ENCODE data around the gene TLCD1. TPM values are rescaled to one million over a fixed set of nuclear protein-coding genes. Genes with fewer than 3 reads are reported as not detected.

The TLCD1 gene
- total RNA-seq, 1 donor from 2014 or later, result 14.0 TPM

GRCh38 chr17:28682655-28683054 lies 43.4 kb downstream of the TLCD1 start:
- Mint-ChIP-seq H3K9me3 (ENCODE audit: low read depth) (no peaks in the 10 kb centered on the region), H3K4me1 (ENCODE audit: low read depth) (no peaks in the 10 kb centered on the region), H3K36me3 (ENCODE audit: insufficient read depth) (peaks cover 40% of the 10 kb centered on the region), H3K27me3 (no peaks in the 10 kb centered on the region), H3K27ac (peak overlapping the region; percentile 49), H3K4me3 (ENCODE audit: low read depth) (no peak overlapping the region)
- DNase-seq (ENCODE audit: low spot score, unreplicated experiment), result no peak
- TF ChIP-seq, protein P1, sequence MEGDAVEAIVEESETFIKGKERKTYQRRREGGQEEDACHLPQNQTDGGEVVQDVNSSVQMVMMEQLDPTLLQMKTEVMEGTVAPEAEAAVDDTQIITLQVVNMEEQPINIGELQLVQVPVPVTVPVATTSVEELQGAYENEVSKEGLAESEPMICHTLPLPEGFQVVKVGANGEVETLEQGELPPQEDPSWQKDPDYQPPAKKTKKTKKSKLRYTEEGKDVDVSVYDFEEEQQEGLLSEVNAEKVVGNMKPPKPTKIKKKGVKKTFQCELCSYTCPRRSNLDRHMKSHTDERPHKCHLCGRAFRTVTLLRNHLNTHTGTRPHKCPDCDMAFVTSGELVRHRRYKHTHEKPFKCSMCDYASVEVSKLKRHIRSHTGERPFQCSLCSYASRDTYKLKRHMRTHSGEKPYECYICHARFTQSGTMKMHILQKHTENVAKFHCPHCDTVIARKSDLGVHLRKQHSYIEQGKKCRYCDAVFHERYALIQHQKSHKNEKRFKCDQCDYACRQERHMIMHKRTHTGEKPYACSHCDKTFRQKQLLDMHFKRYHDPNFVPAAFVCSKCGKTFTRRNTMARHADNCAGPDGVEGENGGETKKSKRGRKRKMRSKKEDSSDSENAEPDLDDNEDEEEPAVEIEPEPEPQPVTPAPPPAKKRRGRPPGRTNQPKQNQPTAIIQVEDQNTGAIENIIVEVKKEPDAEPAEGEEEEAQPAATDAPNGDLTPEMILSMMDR (IDR thresholded peaks at IDR 0.05; ENCODE audit: unreplicated experiment), result no peak

DNA sequence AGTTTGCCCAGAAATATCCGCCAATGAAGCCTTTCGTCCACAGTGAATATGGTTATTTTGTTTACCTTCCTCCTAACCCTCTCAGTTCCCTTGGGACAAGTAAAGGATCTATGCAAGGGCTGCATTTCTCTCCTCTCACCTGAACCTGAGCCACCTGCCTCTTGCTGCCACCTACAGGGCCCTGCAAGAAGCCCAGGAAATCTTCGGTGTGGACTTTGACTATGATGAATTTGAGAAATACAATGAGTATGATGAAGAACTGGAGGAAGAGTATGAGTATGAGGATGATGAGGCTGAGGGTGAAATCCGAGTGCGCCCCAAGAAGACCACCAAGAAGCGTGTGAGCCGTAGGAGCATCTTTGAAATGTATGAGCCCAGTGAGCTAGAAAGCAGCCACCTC lies 50.1 kb downstream of the TLCD1 start:
- no peaks in the 10 kb centered on the region for H3K27me3 Mint-ChIP-seq
- H3K27ac Mint-ChIP-seq, result no peak overlapping the region
- peaks cover 34% of the 10 kb centered on the region for H3K36me3 Mint-ChIP-seq (ENCODE audit: insufficient read depth)
- no peaks in the 10 kb centered on the region for H3K4me1 Mint-ChIP-seq (ENCODE audit: low read depth)
- TF ChIP-seq, protein P1 (IDR thresholded peaks at IDR 0.05; ENCODE audit: unreplicated experiment), result peak; percentile 47
- DNase-seq (ENCODE audit: low spot score, unreplicated experiment), result no peak
- H3K9me3 Mint-ChIP-seq (ENCODE audit: low read depth), result no peaks in the 10 kb centered on the region
- no peak overlapping the region for H3K4me3 Mint-ChIP-seq (ENCODE audit: low read depth)

- no peak for DNase-seq (ENCODE audit: low spot score, unreplicated experiment)
- no peaks in the 10 kb centered on the region for H3K27me3 Mint-ChIP-seq
- peak overlapping the region; percentile 67 for H3K27ac Mint-ChIP-seq
- no peak overlapping the region for H3K4me3 Mint-ChIP-seq (ENCODE audit: low read depth)
- peaks cover 36% of the 10 kb centered on the region for H3K36me3 Mint-ChIP-seq (ENCODE audit: insufficient read depth)
- H3K4me1 Mint-ChIP-seq (ENCODE audit: low read depth), result no peaks in the 10 kb centered on the region
- TF ChIP-seq, protein P1 (IDR thresholded peaks at IDR 0.05; ENCODE audit: unreplicated experiment), result no peak
- H3K9me3 Mint-ChIP-seq (ENCODE audit: low read depth), result no peaks in the 10 kb centered on the region
Measured at GRCh38 chr17:28675490-28675889, 50.5 kb downstream of the TLCD1 start.

Other genes starting within 250 kb of the TLCD1 start
- 0.07 TPM in 1 of 2 replicates, not detected in the other for gene FOXN1, start 219.9 kb downstream of the TLCD1 start, total RNA-seq
- 41.3 and 46.7 TPM in 2 replicates for gene UNC119, start 173.6 kb downstream of the TLCD1 start, total RNA-seq
- 65.0 and 68.2 TPM in 2 replicates for gene PIGS, start 154.7 kb downstream of the TLCD1 start, total RNA-seq
- 4.8 and 5.6 TPM in 2 replicates for gene ALDOC, start 149.3 kb downstream of the TLCD1 start, total RNA-seq
- 69.4 and 77.8 TPM in 2 replicates for gene SPAG5, start 127.2 kb downstream of the TLCD1 start, total RNA-seq
- 35.5 and 36.7 TPM in 2 replicates for gene RSKR, start 112.0 kb downstream of the TLCD1 start, total RNA-seq
- 182 and 190 TPM in 2 replicates for gene BLTP2, start 81.1 kb downstream of the TLCD1 start, total RNA-seq
- 53.3 and 57.9 TPM in 2 replicates for gene SDF2, start 64.3 kb downstream of the TLCD1 start, total RNA-seq
- gene SUPT6H, start 64.0 kb downstream of the TLCD1 start, total RNA-seq, result 80.0 and 88.0 TPM in 2 replicates
- gene PROCA1, start 14.3 kb downstream of the TLCD1 start, total RNA-seq, result 15.2 and 16.3 TPM in 2 replicates
- 147 and 150 TPM in 2 replicates for gene RAB34, start 8.4 kb downstream of the TLCD1 start, total RNA-seq
- 1,486 and 1,562 TPM in 2 replicates for gene RPL23A, start 6.2 kb downstream of the TLCD1 start, total RNA-seq
- 15.4 and 16.8 TPM in 2 replicates for gene NEK8, start 2.6 kb upstream of the TLCD1 start, total RNA-seq
- gene TRAF4, start 17.8 kb upstream of the TLCD1 start, total RNA-seq, result 254 and 260 TPM in 2 replicates
- gene FAM222B, start 116.6 kb upstream of the TLCD1 start, total RNA-seq, result 48.9 and 58.7 TPM in 2 replicates
- 49.2 and 49.7 TPM in 2 replicates for gene ERAL1, start 128.8 kb upstream of the TLCD1 start, total RNA-seq
- 125 and 131 TPM in 2 replicates for gene FLOT2, start 171.5 kb upstream of the TLCD1 start, total RNA-seq
- gene DHRS13, start 176.8 kb upstream of the TLCD1 start, total RNA-seq, result 22.4 and 25.9 TPM in 2 replicates
- 70.4 and 71.8 TPM in 2 replicates for gene PHF12, start 225.3 kb upstream of the TLCD1 start, total RNA-seq

Measured in progenitor cell of endocrine pancreas (in vitro differentiated cells).